SK-N-SH (cell line): Measurements from ENCODE around the gene TMEM170A.

Experiments
- CTCF ChIP-seq: fragments of 200-600 bp; sonication (generic); IDR thresholded peaks from 2 replicates; pipeline ENCODE4 v1.6.1; 2017; ENCODE audit warnings: antibody characterized with exemption, mild to moderate bottlenecking, moderate library complexity
- EZH2phosphoT487 ChIP-seq: fragments of 200-600 bp; sonication (generic); IDR thresholded peaks from 2 replicates; pipeline ENCODE4 v1.6.1; 2017; ENCODE audit warnings: low read depth, mixed run types, mild to moderate bottlenecking, antibody characterized with exemption, moderate library complexity, borderline replicate concordance
- RCOR1 ChIP-seq: fragments of 150-350 bp; IDR thresholded peaks from 2 replicates; pipeline ENCODE4 v1.6.1; 2017; ENCODE audit warnings: antibody characterized with exemption, low read length

- TF ChIP-seq RCOR1 = no peak
- TF ChIP-seq CTCF = no peak
- no peak for TF ChIP-seq EZH2phosphoT487
Measured at GRCh38 chr16:75406943-75407342, 57.5 kb downstream of the TMEM170A start.
